ENCODE measurements around the gene TEK.

Gene TEK

GRCh38 chr9:27154908-27155307 lies 45.9 kb downstream of the TEK start:
- no peak overlapping the region for H3K4me2 ChIP-seq
- no peaks in the 10 kb centered on the region for H3K36me3 ChIP-seq (ENCODE audit: insufficient read depth)
- H3K9ac ChIP-seq = no peak overlapping the region
- H3K27ac ChIP-seq = no peak overlapping the region
- no peaks in the 10 kb centered on the region for H3K79me2 ChIP-seq (ENCODE audit: insufficient read depth, low read depth)
- H3K4me3 ChIP-seq (IDR thresholded peaks at IDR 0.05; ENCODE audit: insufficient read depth, low read depth, low read length) = no peak overlapping the region
- no peak for TF ChIP-seq CTCF (conservative IDR thresholded peaks at IDR 0.05; ENCODE audit: low read depth, low read length)
- no peaks in the 10 kb centered on the region for H4K20me1 ChIP-seq (ENCODE audit: insufficient read depth)
- H3K4me1 ChIP-seq (ENCODE audit: low read depth, poor library complexity, severe bottlenecking) = no peaks in the 10 kb centered on the region
- no peak overlapping the region for H2AFZ ChIP-seq (ENCODE audit: low read depth)
- H3K27me3 ChIP-seq (ENCODE audit: insufficient read depth, low read depth) = no peaks in the 10 kb centered on the region

- TF ChIP-seq CTCF (conservative IDR thresholded peaks at IDR 0.05; ENCODE audit: low read depth, low read length) = no peak
- H2AFZ ChIP-seq (ENCODE audit: low read depth) = no peak overlapping the region
- H3K36me3 ChIP-seq (ENCODE audit: insufficient read depth) = no peaks in the 10 kb centered on the region
- H4K20me1 ChIP-seq (ENCODE audit: insufficient read depth) = no peaks in the 10 kb centered on the region
- no peaks in the 10 kb centered on the region for H3K27me3 ChIP-seq (ENCODE audit: insufficient read depth, low read depth)
- no peaks in the 10 kb centered on the region for H3K79me2 ChIP-seq (ENCODE audit: insufficient read depth, low read depth)
- H3K4me1 ChIP-seq (ENCODE audit: low read depth, poor library complexity, severe bottlenecking) = no peaks in the 10 kb centered on the region
- no peak overlapping the region for H3K9ac ChIP-seq
- H3K4me2 ChIP-seq = no peak overlapping the region
- no peak overlapping the region for H3K27ac ChIP-seq
- H3K4me3 ChIP-seq (IDR thresholded peaks at IDR 0.05; ENCODE audit: insufficient read depth, low read depth, low read length) = no peak overlapping the region
Observed at GRCh38 chr9:27157097-27157496, 48.1 kb downstream of the TEK start.

- Histone ChIP-seq H3K36me3 (ENCODE audit: insufficient read depth) (no peaks in the 10 kb centered on the region), H2AFZ (ENCODE audit: low read depth) (no peak overlapping the region), H3K79me2 (ENCODE audit: insufficient read depth, low read depth) (no peaks in the 10 kb centered on the region), H3K4me1 (ENCODE audit: low read depth, poor library complexity, severe bottlenecking) (no peaks in the 10 kb centered on the region), H3K9ac (no peak overlapping the region), H3K27ac (no peak overlapping the region), H3K27me3 (ENCODE audit: insufficient read depth, low read depth) (no peaks in the 10 kb centered on the region), H3K4me3 (IDR thresholded peaks at IDR 0.05; ENCODE audit: insufficient read depth, low read depth, low read length) (no peak overlapping the region), H4K20me1 (ENCODE audit: insufficient read depth) (no peaks in the 10 kb centered on the region), H3K4me2 (no peak overlapping the region)
- TF ChIP-seq CTCF (conservative IDR thresholded peaks at IDR 0.05; ENCODE audit: low read depth, low read length) = no peak
Observed at GRCh38 chr9:27157736-27158135, 48.7 kb downstream of the TEK start.

GRCh38 chr9:27160636-27161035 lies 51.6 kb downstream of the TEK start:
- no peak overlapping the region for H2AFZ ChIP-seq (ENCODE audit: low read depth)
- no peak overlapping the region for H3K9ac ChIP-seq
- TF ChIP-seq CTCF (conservative IDR thresholded peaks at IDR 0.05; ENCODE audit: low read depth, low read length) = no peak
- no peak overlapping the region for H3K4me2 ChIP-seq
- H3K79me2 ChIP-seq (ENCODE audit: insufficient read depth, low read depth) = no peaks in the 10 kb centered on the region
- no peaks in the 10 kb centered on the region for H3K27me3 ChIP-seq (ENCODE audit: insufficient read depth, low read depth)
- H3K36me3 ChIP-seq (ENCODE audit: insufficient read depth) = no peaks in the 10 kb centered on the region
- no peak overlapping the region for H3K27ac ChIP-seq
- no peaks in the 10 kb centered on the region for H3K4me1 ChIP-seq (ENCODE audit: low read depth, poor library complexity, severe bottlenecking)
- no peak overlapping the region for H3K4me3 ChIP-seq (IDR thresholded peaks at IDR 0.05; ENCODE audit: insufficient read depth, low read depth, low read length)
- H4K20me1 ChIP-seq (ENCODE audit: insufficient read depth) = no peaks in the 10 kb centered on the region

GRCh38 chr9:27162045-27162444 lies 53.0 kb downstream of the TEK start:
- no peak overlapping the region for H2AFZ ChIP-seq (ENCODE audit: low read depth)

More at GRCh38 chr9:27162045-27162444, 53.0 kb downstream of the TEK start:
- Histone ChIP-seq H3K27ac (no peak overlapping the region), H3K36me3 (ENCODE audit: insufficient read depth) (no peaks in the 10 kb centered on the region), H3K9ac (no peak overlapping the region), H3K27me3 (ENCODE audit: insufficient read depth, low read depth) (no peaks in the 10 kb centered on the region), H3K4me2 (no peak overlapping the region), H3K4me3 (IDR thresholded peaks at IDR 0.05; ENCODE audit: insufficient read depth, low read depth, low read length) (no peak overlapping the region), H3K79me2 (ENCODE audit: insufficient read depth, low read depth) (no peaks in the 10 kb centered on the region), H3K4me1 (ENCODE audit: low read depth, poor library complexity, severe bottlenecking) (no peaks in the 10 kb centered on the region), H4K20me1 (ENCODE audit: insufficient read depth) (no peaks in the 10 kb centered on the region)
- no peak for TF ChIP-seq CTCF (conservative IDR thresholded peaks at IDR 0.05; ENCODE audit: low read depth, low read length)

All from KMS-11 (cell line).